ENCODE data around the gene ZSWIM9.
"Not testable (repeated sequence)": the region's sequence is repeated elsewhere in the genome, so short reads cannot be mapped to it uniquely, and the experiment has no call there.

Gene ZSWIM9

DNA sequence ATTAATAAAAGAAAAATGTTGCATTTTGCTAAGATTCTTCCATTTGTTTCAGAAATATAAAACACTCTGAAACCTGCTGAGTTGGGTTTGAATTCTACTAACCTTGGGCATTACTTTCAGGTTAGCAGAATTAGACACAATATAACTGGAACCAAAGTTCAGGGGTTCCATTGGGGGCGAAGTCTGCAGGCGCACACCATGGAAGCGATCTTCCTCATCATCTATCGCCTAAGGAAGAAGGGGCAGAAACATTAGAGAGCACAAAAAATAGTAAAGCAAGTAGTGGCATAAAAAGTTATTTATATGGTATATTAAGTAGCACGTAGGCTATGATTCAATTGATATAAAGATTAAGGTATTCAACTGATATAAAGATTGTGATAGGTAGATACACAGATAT, 51.1 kb downstream of the ZSWIM9 start:
- no peak for DNase-seq

- DNase-seq = no peak
Observed at GRCh38 chr19:48230555-48231129, 60.2 kb downstream of the ZSWIM9 start.

GRCh38 chr19:48237057-48237456, 66.6 kb downstream of the ZSWIM9 start:
- no peak for DNase-seq

DNA sequence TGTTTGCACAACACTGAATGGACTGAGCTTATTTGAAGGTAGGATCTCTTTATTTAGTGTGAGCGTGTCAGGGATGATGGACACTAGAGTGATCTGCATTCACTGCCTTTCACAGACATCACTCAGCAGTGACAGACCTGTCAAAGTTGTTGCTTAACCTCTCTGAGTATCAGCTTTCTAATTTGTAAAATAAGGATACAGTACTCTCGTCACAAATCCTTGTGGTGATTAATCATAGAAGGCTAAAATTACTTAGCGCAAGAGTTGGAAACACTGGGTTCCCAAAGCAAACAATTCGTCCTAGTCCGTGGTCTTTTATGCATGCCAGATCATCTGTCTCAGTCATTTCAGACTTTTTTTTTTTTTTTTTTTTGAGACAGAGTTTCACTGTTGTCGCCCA, 68.6 kb downstream of the ZSWIM9 start:
- no peak for DNase-seq

DNA sequence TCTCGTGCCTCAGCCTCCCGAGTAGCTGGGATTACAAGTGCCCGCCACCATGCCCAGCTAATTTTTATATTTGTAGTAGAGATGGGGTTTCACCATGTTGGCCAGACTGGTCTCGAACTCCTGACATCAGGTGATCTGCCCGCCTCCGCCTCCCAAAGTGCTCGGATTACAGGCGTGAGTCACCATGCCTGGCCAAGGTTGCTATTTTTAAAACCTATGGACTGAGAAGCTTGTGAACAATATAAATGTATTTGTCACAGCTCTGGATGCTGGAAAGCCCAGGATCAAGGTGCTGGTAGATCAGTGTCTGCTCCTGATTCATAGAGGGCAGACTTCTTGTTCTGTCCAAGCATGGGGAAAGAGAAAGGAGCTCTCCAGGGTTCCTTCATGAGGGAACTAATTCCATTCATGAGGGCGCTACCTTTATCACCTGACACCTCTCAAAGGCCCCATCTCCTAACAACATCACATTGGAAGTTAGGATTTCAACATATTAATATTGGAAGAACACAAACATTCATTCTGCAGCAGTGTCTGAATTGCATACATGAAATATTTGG, 69.2 kb downstream of the ZSWIM9 start:
- no peak for DNase-seq

- DNase-seq = not testable (repeated sequence)
Observed at GRCh38 chr19:48241771-48242170, 71.3 kb downstream of the ZSWIM9 start.

DNA sequence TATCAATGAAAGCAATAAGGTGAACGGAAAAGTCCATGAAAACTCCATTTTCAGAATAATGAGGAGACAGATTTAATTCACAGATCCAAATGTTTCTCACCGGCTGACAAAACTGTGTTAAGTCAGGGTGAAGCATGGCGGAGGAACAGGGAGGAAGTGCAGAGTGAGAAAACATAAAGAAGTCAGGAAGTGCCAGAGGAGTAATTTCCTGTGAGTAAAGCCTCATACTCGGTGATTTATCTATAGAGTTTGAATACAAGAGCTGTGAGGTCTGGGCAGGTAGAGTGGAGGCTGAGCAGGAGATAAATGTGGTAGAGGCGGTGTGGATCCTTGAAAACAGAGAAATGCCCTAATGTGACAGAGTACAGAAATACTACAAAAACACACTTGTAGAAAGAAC, 73.8 kb downstream of the ZSWIM9 start:
- DNase-seq = peak; percentile 24

DNA sequence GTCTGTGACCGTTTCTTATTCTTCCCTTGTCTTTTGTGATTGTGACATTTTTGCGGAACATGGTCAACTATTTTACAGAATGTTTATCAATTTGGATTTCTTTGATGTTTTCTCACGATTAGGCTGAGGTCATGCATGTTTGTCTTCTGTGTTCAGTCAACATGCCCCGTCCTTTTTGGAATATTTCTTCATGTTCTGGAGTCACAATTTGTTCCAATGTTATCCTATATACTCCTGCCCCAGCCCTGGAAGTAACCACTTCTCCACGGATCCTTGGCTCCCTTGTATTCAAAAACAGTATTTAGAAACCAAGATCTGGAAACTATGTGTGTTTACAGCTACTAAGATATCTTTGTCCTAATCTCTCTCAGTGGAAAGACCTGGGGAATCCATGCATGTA, 75.6 kb downstream of the ZSWIM9 start:
- no peak for DNase-seq

DNA sequence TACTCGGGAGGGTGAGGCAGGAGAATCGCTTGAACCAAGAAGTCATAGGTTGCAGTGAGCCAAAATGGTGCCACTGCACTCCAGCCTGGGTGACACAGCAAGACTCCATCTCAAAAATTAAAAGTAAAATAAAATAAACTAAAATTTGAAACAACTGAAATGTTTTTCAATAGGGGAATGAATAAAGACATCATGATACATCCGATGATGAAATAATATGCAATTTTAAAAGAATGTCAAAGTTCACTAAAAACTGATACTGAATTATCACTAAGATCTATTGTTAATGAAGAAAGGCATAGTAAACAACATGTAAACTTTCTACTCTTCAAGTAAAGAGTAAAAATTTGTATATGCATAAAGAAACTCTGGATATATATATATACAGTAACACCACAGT, 76.7 kb downstream of the ZSWIM9 start:
- DNase-seq = no peak
